Activated CD4-positive, alpha-beta T cell treated with anti-CD3 and anti-CD28 coated beads, Interleukin-2, Interleukin-6, amounts not matched to agents 100 ng/mL and 50 ng/mL, durations not matched to agents 16 hours and 8 hours (primary cell): Measurements from ENCODE around the gene MARS1.
"Not testable (repeated sequence)": the region's sequence is repeated elsewhere in the genome, so short reads cannot be mapped to it uniquely, and the experiment has no call there.

Experiments
- DNase-seq: peaks from one replicate; pipeline ENCODE4 v3.0.0-alpha.2; 2020

The MARS1 gene

DNA sequence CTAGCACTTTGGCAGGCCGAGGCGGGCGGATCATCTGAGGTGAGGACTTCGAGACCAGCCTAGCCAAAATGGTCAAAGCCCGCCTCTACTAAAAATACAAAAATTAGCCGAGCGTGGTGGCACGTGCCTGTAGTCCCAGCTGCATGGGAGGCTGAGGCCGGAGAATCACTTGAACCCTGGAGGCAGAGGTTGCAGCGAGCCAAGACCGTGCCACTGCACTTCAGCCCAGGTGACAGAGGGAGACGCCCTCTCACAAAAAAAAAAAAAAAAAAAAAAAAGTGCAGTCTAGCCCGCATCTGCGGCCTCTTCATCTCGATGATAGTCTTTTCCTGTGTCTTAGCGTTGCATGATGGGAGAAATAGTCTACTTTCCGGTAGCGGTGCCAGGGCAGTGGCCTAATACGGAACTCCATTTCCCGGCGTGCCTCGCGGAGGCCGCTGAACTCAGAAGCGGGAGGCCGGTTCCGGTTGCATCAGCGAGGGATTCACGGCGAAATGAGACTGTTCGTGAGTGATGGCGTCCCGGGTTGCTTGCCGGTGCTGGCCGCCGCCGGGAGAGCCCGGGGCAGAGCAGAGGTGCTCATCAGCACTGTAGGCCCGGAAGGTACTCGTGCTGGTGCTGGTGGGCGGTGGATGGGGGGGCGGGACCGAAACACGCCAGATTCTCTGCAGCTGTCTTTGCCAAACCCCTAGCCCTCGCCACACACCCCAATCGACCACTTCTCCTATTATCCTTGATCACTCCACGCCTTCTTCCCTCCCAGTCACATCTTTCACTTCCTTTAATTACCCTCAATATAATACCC, at the start of gene MARS1:
MARS1 (plus strand) TSS at position 472 of the 805 bp plus-strand sequence; CDS start at position 495, 23 bp downstream.
- peak; percentile 97 for DNase-seq

DNA sequence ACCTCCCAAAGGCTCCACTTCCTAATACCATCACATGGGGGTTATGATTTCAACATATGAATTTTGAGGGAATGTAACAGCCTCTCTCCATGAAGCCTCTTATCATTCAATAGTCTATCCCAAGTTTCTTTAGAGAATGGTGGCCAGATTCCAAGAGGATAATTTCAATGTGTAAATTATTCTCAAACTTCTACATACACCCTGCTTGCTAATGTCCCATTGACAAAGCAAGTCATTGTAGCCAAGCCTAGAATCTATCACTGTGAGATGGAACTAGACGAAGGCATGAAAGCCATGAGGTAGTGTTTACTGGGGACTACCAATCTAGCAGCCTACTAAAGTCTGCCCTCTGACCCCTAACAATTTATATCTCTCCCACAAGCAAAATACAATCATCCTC, 49.5 kb upstream of the MARS1 start:
- DNase-seq: no peak

DNA sequence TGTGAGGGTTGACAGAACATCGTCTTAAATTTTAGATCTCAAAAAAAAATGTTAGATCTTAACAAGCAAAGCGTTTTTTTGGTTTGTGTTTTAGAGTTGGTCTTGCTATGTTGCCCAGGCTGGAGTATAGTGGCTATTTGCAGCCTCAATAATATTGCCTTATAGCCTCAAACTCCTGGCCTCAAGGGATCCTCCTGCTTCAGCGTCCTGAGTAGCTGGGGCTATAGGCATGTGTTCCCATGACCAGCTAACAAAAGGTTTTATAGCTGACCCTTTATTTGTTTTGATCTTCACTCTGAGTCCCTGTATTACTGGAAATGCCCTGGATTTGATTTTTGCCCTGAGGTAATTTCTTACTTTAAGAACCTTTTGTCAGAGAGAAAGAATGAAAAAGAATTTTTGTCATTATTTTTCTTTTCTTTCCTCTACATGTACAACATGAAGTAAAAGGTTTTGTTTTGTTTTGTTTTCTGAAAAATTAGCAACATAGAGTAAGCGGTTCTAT, 48.1 kb upstream of the MARS1 start:
- DNase-seq: no peak

DNA sequence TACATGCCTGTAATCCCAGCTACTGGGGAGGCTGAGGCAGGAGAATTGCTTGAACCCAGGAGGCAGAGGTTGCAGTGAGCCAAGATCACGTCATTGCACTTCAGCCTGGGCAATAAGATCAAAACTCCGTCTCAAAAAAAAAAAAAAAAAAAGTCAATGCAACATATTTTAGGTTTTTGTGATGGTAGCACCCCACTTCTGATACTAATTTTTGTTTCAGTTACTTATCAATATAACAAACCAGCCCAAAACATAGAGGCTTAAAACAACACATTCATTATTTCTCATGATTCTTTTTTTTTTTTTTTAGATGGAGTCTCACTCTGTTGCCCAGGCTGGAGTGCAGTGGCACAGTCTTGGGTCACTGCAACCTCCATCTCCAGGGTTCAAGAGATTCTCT, 46.5 kb upstream of the MARS1 start:
- not testable (repeated sequence) for DNase-seq

DNA sequence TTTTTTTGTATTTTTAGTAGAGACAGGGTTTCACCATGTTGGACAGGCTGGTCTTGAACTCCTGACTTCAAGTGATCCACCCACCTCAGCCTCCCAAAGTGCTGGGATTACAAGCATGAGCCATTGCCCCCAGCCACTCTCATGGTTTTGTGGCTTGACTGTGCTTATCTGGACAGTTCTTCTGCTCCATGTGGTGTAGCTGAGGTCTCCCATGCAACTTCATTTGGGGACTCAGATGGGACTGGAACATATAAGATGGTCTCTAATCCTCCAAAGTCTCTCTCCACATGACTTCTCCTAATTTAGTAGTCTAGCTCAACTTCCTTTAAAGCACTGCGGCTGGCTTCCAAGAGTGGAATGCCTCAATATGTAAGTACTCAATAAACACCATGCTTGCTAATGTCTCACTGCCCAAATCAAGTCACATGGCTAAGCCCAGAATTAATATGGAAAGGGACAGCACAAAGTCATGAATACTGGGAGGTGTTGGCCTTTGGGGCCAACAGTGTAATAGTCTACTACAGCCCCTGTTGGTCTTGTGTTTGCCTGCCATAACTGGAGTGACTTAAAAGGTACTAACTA, 45.9 kb upstream of the MARS1 start:
- DNase-seq: no peak

DNA sequence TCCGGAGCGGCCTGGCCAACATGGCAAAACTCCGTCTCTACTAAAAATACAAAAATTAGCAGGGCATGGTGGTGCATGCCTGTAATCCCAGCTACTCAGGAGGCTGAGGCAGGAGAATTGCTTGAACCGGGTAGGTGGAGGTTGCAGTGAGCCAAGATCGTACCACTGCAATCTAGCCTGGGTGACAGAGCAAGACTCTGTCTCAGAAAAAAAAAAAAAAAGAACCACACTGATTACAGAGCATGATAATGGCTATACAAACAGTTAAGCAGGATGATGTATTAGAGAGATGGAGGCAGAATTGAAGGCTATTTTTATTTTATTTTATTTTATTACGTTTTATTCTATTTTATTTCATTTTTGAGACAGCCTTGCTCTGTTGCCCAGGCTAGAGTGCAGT, 43.5 kb upstream of the MARS1 start:
- DNase-seq: not testable (repeated sequence)

DNA sequence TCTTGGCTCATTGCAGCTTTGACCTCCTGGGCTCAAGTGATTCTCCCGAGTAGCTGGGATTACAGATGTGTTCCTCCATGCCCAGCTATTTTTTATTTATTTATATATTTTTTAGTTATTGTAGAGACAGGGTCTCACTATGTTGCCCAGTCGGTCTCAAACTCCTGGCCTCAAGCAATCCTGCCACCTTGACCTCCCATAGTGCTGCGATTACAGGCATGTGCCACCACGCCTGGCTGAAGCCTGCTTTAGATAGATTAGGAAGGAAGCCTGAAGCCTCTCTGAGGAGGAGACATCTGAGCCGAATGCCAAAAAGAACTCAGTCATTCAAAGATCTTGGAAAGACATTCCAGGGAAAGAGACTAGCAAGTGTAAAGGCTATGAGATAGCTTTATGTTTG, 43.1 kb upstream of the MARS1 start:
- DNase-seq: no peak

DNA sequence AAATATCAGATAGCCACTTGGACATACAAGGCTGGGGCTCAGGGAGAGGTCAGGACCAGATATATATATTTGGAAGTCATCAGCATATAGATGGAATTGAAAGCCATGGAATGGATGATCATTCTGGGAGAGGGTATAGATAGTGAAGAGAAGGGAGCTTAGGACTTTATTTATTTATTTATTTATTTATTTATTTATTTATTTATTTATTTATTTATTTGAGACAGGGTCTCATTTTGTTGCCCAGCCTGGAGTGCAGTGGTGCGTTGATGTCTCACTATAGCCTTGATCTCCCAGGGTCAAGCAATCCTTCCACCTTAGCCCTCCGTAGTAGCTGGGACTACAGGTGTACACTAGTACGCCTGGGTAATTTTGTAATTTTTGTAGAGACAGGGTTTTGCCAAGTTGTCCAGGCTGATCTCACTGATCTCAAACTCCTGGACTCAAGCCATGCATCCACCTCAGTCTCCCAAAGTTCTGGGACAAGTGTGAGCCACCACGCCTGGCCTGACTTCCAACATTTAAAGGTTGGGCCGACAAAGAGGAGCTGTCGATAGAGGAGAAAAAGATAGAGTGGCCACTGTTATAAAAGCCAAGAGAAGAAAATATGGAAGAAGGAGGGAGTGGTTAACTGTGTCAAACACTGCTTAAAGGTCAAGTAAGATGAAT, 41.4 kb upstream of the MARS1 start:
- no peak for DNase-seq

DNA sequence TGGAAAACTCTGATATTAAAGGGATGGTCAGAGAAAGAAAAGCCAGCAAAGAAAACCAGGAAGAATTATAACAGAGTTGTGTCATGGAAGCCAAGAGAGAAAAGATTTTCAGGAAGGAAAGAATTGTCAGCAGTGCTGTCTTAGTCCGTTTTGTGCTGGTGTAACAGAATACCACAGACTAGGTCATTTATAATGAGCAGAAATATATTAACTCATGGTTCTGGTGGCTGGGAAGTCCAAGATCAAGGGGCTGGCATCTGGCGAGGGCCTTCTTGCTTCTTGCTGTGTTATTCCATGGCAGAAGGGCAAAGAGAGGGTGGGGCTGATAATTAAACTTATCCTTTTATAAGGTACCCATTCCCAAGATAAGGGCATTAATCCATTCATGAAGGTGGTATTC, 39.2 kb upstream of the MARS1 start:
- DNase-seq: no peak

DNA sequence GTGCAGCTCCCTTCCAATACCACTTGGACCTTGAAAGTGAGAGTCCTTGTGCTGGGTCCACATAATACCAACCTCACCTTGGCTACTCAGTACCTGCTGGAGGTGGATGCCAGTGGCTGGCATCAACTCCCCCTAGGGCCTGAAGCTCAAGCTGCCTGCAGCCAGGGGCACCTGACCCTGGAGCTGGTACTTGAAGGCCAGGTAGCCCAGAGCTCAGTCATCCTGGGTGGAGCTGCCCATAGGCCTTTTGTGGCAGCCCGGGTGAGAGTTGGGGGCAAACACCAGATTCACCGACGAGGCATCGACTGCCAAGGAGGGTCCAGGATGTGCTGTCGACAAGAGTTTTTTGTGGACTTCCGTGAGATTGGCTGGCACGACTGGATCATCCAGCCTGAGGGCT, 38.5 kb upstream of the MARS1 start:
- no peak for DNase-seq

DNA sequence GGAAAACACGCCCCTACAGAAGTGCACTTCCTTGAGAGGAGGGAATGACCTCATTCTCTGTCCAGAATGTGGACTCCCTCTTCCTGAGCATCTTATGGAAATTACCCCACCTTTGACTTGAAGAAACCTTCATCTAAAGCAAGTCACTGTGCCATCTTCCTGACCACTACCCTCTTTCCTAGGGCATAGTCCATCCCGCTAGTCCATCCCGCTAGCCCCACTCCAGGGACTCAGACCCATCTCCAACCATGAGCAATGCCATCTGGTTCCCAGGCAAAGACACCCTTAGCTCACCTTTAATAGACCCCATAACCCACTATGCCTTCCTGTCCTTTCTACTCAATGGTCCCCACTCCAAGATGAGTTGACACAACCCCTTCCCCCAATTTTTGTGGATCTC, 37.8 kb upstream of the MARS1 start:
- no peak for DNase-seq

DNA sequence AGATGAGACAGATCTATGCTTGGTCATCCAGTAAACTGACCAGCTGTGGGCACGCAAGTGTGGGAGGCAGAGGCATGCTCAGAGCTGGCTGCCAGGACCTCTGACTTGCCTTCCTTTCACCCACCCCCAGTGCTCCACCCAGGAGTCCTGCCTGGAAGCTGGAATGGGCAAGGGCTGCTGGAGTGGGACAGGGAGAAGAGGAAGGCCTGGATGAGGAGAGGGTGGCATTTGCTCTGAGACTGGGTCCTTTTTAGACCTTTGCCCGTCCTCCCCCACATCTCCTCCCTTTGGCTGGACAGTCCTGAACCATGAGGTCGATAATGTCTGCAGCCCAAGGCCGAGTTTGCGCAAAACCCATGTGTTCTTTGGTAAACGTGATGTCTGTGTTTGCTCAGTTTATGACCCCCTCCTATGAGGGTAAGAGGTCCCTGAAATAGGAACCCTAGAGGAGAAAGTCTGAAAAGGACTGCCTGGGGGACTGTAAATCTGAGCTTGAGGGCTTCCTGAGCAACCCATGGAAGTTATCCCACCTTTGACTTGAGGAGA, 36.6 kb upstream of the MARS1 start:
- DNase-seq: no peak

DNA sequence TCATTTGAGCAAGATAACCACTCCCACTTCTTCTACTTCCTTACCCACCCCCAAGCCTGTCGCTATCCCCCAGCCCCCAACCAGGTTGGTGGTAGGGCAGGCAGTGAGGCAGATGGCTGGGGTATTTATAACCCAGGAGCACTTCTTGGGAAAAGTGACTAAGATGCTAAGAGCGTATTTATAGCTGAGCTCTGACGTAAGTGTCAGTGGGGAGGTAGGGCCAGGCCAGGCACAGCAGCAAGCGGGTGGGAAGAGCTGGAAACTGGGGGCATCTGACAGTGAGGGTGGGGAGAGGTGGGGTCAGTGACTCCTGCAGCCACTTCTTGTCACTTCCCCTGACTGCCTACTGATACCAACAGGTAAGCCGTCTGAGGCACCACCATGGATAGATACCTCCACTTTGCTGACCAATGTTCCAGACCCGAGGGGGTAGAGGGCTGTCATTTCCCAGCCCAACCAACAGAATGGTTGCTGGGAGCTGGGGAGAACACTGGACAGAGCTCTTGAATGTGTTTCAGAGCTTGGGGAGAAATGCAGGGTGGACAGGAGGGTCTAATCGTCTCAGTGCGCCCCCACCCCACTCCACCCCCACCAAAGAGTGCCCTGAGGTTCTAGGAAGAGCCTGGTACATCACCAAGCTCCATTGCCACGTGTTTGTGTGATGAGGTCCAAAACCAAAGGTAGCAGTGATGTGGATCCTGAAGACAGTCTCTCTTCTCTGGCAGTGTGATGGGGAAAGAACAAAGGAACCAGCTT, 35.5 kb upstream of the MARS1 start:
- DNase-seq: peak; percentile 24

DNA sequence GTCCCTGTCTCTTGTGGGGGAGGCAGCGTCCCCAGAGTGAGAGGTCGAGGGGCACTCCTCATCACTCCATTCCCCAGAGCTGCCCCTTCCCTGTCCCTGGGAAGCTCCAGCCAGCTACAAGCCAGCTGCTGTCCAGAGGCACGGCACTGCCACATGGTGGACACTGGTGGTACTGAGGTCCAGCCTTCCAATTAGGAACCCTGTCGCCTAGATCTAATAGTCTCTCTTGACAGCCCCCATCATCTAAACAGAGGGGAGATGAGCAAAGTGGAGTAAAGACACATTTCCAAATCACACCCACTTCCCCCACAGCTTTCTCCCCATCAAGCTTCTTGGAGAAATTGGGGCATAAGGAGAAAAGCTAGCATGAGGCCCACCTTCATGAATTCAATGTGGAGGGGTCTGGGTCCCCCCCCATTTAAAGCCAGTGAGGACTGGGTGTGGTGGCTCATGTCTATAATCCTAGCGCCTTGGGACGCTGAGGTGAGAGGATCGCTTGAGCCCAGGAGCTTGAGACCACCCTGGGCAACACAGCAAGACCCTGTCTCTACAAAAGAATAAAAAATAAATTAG, 34.8 kb upstream of the MARS1 start:
- DNase-seq: peak; percentile 65

DNA sequence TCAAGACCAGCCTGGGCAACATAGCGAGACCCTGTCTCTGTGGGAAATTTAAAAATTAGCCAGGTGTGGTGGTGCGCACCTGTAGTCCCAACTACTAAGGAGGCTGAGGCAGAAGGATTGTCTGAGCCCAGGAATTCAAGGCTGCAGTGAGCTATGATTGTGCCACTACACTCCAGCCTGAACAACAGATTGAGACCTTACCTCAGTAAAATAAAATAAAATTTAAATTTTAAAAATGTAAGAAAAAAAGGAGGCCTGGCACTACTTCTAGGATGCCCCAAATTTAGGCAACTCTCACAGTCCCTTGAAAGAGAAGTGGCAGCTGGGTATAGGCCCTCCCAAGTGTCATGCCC, 33.7 kb upstream of the MARS1 start:
- no peak for DNase-seq

DNA sequence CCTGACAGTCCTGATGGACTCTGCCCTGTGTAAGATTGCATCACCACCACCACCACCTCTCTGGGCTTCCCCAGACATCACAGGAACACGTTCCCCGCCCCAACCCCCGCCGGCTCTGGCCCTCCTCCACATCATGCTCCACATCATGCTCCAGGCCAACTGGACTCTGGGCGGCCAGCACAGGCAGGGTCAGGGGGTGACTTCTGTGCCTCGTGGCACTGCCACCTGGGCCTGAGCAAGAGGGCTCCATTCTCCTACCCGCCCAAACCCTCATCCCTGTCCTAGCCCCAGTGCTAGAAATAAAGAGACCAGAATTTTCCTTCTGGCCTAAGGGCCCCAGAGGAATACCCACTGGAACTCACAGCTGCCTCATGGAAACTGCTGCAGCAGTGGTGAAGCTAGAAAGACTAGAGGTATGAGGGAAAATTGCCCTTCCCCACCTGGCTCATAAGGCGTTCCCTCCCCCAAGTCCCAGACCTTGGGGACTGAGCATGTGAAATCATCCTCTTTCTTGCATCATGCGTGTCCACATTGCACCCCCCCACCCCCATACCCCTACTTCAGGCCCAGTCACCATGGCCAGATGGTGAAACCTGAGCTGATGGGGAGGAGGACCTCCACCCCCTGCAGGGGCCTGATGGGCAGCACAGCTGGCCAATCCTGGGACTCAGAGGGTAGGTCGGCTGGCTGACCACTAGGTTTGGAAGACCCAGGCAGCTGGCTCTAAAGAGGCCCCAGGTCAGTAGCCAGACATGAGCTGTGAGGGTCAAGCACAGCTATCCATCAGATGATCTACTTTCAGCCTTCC, 33.1 kb upstream of the MARS1 start, which contains the start of gene INHBE:
INHBE (plus strand) TSS at position 742 of the 808 bp plus-strand sequence. CDS start 230 bp downstream, outside the sequence.
- peak; percentile 34 for DNase-seq

DNA sequence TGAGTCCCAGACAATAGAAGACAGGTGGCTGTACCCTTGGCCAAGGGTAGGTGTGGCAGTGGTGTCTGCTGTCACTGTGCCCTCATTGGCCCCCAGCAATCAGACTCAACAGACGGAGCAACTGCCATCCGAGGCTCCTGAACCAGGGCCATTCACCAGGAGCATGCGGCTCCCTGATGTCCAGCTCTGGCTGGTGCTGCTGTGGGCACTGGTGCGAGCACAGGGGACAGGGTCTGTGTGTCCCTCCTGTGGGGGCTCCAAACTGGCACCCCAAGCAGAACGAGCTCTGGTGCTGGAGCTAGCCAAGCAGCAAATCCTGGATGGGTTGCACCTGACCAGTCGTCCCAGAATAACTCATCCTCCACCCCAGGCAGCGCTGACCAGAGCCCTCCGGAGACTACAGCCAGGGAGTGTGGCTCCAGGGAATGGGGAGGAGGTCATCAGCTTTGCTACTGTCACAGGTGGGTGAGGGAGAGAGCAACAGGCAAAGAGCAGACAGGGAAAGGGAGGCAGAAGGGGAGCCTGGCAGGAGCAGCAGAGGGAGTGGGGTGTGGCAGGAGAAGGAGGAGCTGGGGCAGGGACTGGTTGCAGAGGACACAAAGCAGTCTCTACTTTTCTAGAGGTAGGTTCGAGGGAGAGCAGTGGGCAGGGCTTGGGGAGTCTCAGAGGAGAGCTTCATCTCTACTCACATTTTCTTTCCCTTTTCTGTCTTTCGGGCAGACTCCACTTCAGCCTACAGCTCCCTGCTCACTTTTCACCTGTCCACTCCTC, 32.3 kb upstream of the MARS1 start:
- DNase-seq: no peak

DNA sequence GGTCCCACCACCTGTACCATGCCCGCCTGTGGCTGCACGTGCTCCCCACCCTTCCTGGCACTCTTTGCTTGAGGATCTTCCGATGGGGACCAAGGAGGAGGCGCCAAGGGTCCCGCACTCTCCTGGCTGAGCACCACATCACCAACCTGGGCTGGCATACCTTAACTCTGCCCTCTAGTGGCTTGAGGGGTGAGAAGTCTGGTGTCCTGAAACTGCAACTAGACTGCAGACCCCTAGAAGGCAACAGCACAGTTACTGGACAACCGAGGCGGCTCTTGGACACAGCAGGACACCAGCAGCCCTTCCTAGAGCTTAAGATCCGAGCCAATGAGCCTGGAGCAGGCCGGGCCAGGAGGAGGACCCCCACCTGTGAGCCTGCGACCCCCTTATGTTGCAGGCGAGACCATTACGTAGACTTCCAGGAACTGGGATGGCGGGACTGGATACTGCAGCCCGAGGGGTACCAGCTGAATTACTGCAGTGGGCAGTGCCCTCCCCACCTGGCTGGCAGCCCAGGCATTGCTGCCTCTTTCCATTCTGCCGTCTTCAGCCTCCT, 31.6 kb upstream of the MARS1 start:
- peak; percentile 77 for DNase-seq

DNA sequence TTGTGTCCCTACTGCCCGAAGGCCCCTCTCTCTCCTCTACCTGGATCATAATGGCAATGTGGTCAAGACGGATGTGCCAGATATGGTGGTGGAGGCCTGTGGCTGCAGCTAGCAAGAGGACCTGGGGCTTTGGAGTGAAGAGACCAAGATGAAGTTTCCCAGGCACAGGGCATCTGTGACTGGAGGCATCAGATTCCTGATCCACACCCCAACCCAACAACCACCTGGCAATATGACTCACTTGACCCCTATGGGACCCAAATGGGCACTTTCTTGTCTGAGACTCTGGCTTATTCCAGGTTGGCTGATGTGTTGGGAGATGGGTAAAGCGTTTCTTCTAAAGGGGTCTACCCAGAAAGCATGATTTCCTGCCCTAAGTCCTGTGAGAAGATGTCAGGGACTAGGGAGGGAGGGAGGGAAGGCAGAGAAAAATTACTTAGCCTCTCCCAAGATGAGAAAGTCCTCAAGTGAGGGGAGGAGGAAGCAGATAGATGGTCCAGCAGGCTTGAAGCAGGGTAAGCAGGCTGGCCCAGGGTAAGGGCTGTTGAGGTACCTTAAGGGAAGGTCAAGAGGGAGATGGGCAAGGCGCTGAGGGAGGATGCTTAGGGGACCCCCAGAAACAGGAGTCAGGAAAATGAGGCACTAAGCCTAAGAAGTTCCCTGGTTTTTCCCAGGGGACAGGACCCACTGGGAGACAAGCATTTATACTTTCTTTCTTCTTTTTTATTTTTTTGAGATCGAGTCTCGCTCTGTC, 31.0 kb upstream of the MARS1 start:
- no peak for DNase-seq

DNA sequence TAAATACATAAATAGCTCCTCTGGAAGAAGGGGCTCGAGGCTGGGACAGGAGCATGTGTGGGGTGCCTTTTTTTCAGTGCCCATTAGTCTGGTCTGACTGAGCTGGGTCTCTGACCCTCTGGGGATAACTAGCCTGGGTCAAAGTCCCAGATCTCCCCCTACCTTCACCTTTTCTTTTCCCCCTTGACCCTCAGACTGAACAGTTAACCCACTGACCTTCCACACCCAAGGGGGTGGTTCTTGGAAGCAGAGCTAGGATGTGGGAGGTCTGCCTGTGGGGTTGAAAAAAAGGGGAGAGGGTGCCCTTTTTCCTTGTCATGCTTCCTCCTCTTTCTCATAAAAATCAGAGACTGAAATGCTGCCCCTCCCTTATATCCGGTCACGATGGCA, 29.2 kb upstream of the MARS1 start:
- DNase-seq: no peak
